MCF 10A (cell line): ENCODE measurements around the gene ADARB2. TPM values are rescaled to one million over a fixed set of nuclear protein-coding genes. Genes with fewer than 3 reads are reported as not detected.

ENCODE experiments used
- BruUV-seq: library from RNA; stranded (reverse); fragments of 400-500 nt; replicated peaks from 2 replicates; lab custom pipeline; 2021; lab: Mats Ljungman, UMichigan
- CTCF ChIA-PET: fragments of 300-600 bp; sonication (Branson Sonifier 250); formaldehyde crosslinking; extraction: SDS; loops from one replicate; lab custom pipeline; 2021; ENCODE audit warnings: antibody characterized with exemption, inconsistent platforms; lab: Yijun Ruan, JAX
- POLR2A ChIA-PET: fragments of 300-600, 350-650 bp; sonication (Branson Sonifier 250); formaldehyde crosslinking; extraction: SDS; loops from one replicate; lab custom pipeline; 2020; ENCODE audit warnings: antibody characterized with exemption, inconsistent platforms; lab: Yijun Ruan, JAX
- DNase-seq: peaks from one replicate; pipeline ENCODE4 v3.0.0-alpha.2; 2018; ENCODE audit not compliant: unreplicated experiment
- H3K27ac Mint-ChIP-seq: one replicate; pipeline ENCODE4 v1.8.0; 2022; ENCODE audit warnings: mild to moderate bottlenecking, low read depth, mixed read lengths; ENCODE audit not compliant: unreplicated experiment
- H3K27me3 Mint-ChIP-seq: one replicate; pipeline ENCODE4 v1.8.0; 2022; ENCODE audit warnings: mixed read lengths; ENCODE audit not compliant: insufficient read depth, unreplicated experiment
- H3K36me3 Mint-ChIP-seq: one replicate; pipeline ENCODE4 v1.8.0; 2022; ENCODE audit warnings: mild to moderate bottlenecking, moderate library complexity, mixed read lengths; ENCODE audit not compliant: insufficient read depth, unreplicated experiment
- H3K4me1 Mint-ChIP-seq: one replicate; pipeline ENCODE4 v1.8.0; 2022; ENCODE audit warnings: mixed read lengths; ENCODE audit not compliant: insufficient read depth, unreplicated experiment
- H3K4me3 Mint-ChIP-seq: one replicate; pipeline ENCODE4 v1.8.0; 2022; ENCODE audit warnings: mild to moderate bottlenecking, moderate library complexity, mixed read lengths; ENCODE audit not compliant: unreplicated experiment
- H3K9me3 Mint-ChIP-seq: one replicate; pipeline ENCODE4 v1.8.0; 2022; ENCODE audit warnings: mixed read lengths; ENCODE audit not compliant: unreplicated experiment
- intact Hi-C: fragments of 100-400 bp; cut with micrococcal nuclease; formaldehyde crosslinking; loops from 2 replicates; pipeline ENCODE4 v1.14.1; 2022
- total RNA-seq: library from RNA; stranded (reverse); gene quantifications from 2 replicates; pipeline ENCODE4 v1.2.3, GENCODE V29; 2022
- TF ChIP-seq, protein P1 (sequence below): fragments of 200-600 bp; IDR thresholded peaks from one replicate; pipeline ENCODE4 v1.8.0; 2022; ENCODE audit warnings: antibody characterized with exemption, mild to moderate bottlenecking; ENCODE audit not compliant: unreplicated experiment

Gene ADARB2
- total RNA-seq, 1 experiment from 2014 or later = 0.96 TPM

GRCh38 chr10:1230138-1230537, 507.2 kb downstream of the ADARB2 start:
- Mint-ChIP-seq H3K27ac (no peak overlapping the region), H3K36me3 (no peaks in the 10 kb centered on the region), H3K4me3 (no peak overlapping the region), H3K27me3 (peaks cover 14% of the 10 kb centered on the region), H3K4me1 (no peaks in the 10 kb centered on the region), H3K9me3 (peaks cover 7% of the 10 kb centered on the region)
- ChIA-PET CTCF (interaction anchor here (0.6 kb wide), 1 partner anchor 117 kb away, joined by 4 read pairs; no protein-coding TSS in a partner anchor), POLR2A (no interaction called here)
- BruUV-seq = no TSS peak
- no peak for DNase-seq
- intact Hi-C loops = no loop called here
- TF ChIP-seq, protein P1, sequence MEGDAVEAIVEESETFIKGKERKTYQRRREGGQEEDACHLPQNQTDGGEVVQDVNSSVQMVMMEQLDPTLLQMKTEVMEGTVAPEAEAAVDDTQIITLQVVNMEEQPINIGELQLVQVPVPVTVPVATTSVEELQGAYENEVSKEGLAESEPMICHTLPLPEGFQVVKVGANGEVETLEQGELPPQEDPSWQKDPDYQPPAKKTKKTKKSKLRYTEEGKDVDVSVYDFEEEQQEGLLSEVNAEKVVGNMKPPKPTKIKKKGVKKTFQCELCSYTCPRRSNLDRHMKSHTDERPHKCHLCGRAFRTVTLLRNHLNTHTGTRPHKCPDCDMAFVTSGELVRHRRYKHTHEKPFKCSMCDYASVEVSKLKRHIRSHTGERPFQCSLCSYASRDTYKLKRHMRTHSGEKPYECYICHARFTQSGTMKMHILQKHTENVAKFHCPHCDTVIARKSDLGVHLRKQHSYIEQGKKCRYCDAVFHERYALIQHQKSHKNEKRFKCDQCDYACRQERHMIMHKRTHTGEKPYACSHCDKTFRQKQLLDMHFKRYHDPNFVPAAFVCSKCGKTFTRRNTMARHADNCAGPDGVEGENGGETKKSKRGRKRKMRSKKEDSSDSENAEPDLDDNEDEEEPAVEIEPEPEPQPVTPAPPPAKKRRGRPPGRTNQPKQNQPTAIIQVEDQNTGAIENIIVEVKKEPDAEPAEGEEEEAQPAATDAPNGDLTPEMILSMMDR = no peak

DNA sequence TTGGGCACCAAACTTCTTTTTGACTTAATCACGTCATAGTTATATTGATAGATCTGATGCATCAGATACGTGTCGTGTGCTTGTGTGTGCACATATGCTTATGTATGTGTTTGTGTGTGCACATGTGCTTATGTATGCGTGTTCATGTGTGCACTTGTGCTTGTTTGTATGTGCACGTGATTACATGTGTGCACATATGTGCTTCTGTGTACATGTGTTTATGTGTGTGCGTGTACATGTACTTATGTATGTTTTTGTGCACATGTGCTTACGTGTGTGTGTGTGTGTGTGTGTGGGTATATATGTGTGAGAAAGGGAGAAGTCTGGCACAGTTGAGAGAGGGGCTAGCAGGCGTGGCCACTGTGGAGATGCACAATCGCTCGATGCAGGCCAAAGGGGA, 507.8 kb downstream of the ADARB2 start:
- Mint-ChIP-seq H3K4me1 (no peaks in the 10 kb centered on the region), H3K27ac (no peak overlapping the region), H3K27me3 (peaks cover 20% of the 10 kb centered on the region), H3K4me3 (no peak overlapping the region), H3K9me3 (peaks cover 7% of the 10 kb centered on the region), H3K36me3 (no peaks in the 10 kb centered on the region)
- ChIA-PET CTCF (interaction anchor here (0.6 kb wide), 1 partner anchor 117 kb away, joined by 4 read pairs; no protein-coding TSS in a partner anchor), POLR2A (no interaction called here)
- DNase-seq = no peak
- intact Hi-C loops = no loop called here
- TF ChIP-seq, protein P1 = no peak
- BruUV-seq = no TSS peak

DNA sequence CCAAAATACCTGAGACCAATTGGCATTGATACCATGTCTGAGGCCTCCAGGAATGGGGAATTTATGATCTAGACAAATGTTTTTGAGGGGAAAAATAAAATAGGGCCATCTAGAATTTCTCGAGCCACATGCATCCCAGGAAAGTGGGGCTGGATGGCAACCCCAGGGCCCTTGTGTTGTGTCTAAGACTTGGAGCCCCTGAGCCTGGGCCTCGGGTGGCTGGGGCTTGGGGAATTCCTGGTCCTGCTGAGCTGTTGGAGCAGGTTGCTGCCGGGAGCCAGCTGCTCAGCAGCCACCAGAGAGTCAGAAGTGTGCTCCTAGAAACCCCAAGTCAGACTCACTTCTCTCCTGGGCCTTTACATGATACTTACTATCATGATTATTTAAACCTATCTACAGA, 508.2 kb downstream of the ADARB2 start:
- ChIA-PET CTCF (no interaction called here), POLR2A (no interaction called here)
- TF ChIP-seq, protein P1 = no peak
- Mint-ChIP-seq H3K9me3 (peaks cover 7% of the 10 kb centered on the region), H3K4me1 (no peaks in the 10 kb centered on the region), H3K4me3 (no peak overlapping the region), H3K27me3 (peaks cover 24% of the 10 kb centered on the region), H3K27ac (no peak overlapping the region), H3K36me3 (no peaks in the 10 kb centered on the region)
- DNase-seq = no peak
- intact Hi-C loops = no loop called here
- no TSS peak for BruUV-seq

- Mint-ChIP-seq H3K9me3 (peaks cover 7% of the 10 kb centered on the region), H3K4me1 (no peaks in the 10 kb centered on the region), H3K27me3 (peaks cover 26% of the 10 kb centered on the region), H3K4me3 (no peak overlapping the region), H3K36me3 (no peaks in the 10 kb centered on the region), H3K27ac (no peak overlapping the region)
- TF ChIP-seq, protein P1 = no peak
- intact Hi-C loops = no loop called here
- DNase-seq = no peak
- ChIA-PET POLR2A (no interaction called here), CTCF (no interaction called here)
- no TSS peak for BruUV-seq
Measured at GRCh38 chr10:1228467-1228975, 508.8 kb downstream of the ADARB2 start.
